ENCODE data around the gene PLXND1.

The PLXND1 gene

GRCh38 chr3:129543999-129544398 is 62.5 kb downstream of the PLXND1 start:
- no peak for DNase-seq

- DNase-seq, result no peak
Measured at GRCh38 chr3:129543156-129543790, 63.2 kb downstream of the PLXND1 start, which contains the start of gene H1-8. H1-8 (plus strand) TSS chr3:129543175; CDS start chr3:129543219, 44 bp downstream.

- no peak for DNase-seq
Measured at GRCh38 chr3:129542747-129543146, 63.7 kb downstream of the PLXND1 start.

GRCh38 chr3:129540776-129541516 is 65.5 kb downstream of the PLXND1 start:
- DNase-seq, result no peak

GRCh38 chr3:129539206-129539605 is 67.3 kb downstream of the PLXND1 start:
- DNase-seq, result no peak

- no peak for DNase-seq
Measured at GRCh38 chr3:129536804-129537203, 69.7 kb downstream of the PLXND1 start.

- no peak for DNase-seq
Measured at GRCh38 chr3:129536374-129536667, 70.2 kb downstream of the PLXND1 start.

- DNase-seq, result no peak
Measured at GRCh38 chr3:129535075-129535474, 71.4 kb downstream of the PLXND1 start.

- DNase-seq, result no peak
Measured at GRCh38 chr3:129534428-129535027, 71.9 kb downstream of the PLXND1 start.

- no peak for DNase-seq
Measured at GRCh38 chr3:129533406-129533805, 73.1 kb downstream of the PLXND1 start.

- DNase-seq, result no peak
Measured at GRCh38 chr3:129532261-129532660, 74.2 kb downstream of the PLXND1 start.

GRCh38 chr3:129531699-129532098 is 74.8 kb downstream of the PLXND1 start:
- DNase-seq, result no peak

GRCh38 chr3:129530821-129531220 is 75.7 kb downstream of the PLXND1 start:
- no peak for DNase-seq

GRCh38 chr3:129530251-129530791 is 76.2 kb downstream of the PLXND1 start:
- DNase-seq, result peak; percentile 83

GRCh38 chr3:129529436-129530210 is 76.9 kb downstream of the PLXND1 start:
- DNase-seq, result no peak

GRCh38 chr3:129528589-129529100 is 77.8 kb downstream of the PLXND1 start, which contains the start of gene RHO:
RHO (plus strand) TSS chr3:129528639; CDS start chr3:129528734, 95 bp downstream.
- no peak for DNase-seq

- DNase-seq, result no peak
Measured at GRCh38 chr3:129527262-129527661, 79.2 kb downstream of the PLXND1 start.

GRCh38 chr3:129526121-129526900 is 80.2 kb downstream of the PLXND1 start:
- no peak for DNase-seq

- peak; percentile 56 for DNase-seq
Measured at GRCh38 chr3:129525341-129525968, 81.0 kb downstream of the PLXND1 start.

GRCh38 chr3:129524081-129524480 is 82.4 kb downstream of the PLXND1 start:
- DNase-seq, result no peak

- DNase-seq, result no peak
Measured at GRCh38 chr3:129522953-129523352, 83.5 kb downstream of the PLXND1 start.

Measured in fibroblast of skin of right biceps (primary cell).